NCI-H446 (cell line): ENCODE results near the gene ADISSP.

Experiments used
- DNase-seq, 2 experiments: peaks; one replicate each; lab custom pipeline; 2025; lab: John Stamatoyannopoulos, UW

Gene ADISSP

GRCh38 chr20:3767427-3768341 lies at the start of gene ADISSP:
TSS of gene ADISSP (minus strand) at chr20:3767753. CDS start at chr20:3760100, 7,653 bp downstream.
- peak; percentile 97 to 99 for DNase-seq

GRCh38 chr20:3815703-3816315 lies 48.3 kb upstream of the ADISSP start:
- DNase-seq: no peak

GRCh38 chr20:3814928-3815495 lies 47.5 kb upstream of the ADISSP start:
- DNase-seq: no peak

GRCh38 chr20:3813848-3814581 lies 46.5 kb upstream of the ADISSP start:
- no peak for DNase-seq

GRCh38 chr20:3812975-3813847 lies 45.7 kb upstream of the ADISSP start:
- DNase-seq: no peak

- DNase-seq: no peak
These were observed 44.7 kb upstream of the ADISSP start for GRCh38 chr20:3812259-3812681.

- DNase-seq: peak; percentile 95 to 99
These were observed 44.1 kb upstream of the ADISSP start for GRCh38 chr20:3811467-3812258.

- no peak for DNase-seq
These were observed 41.0 kb upstream of the ADISSP start for GRCh38 chr20:3808544-3808943.

GRCh38 chr20:3804781-3805180 lies 37.2 kb upstream of the ADISSP start:
- no peak for DNase-seq

GRCh38 chr20:3804254-3804751 lies 36.8 kb upstream of the ADISSP start:
- no peak for DNase-seq

- no peak for DNase-seq
These were observed 36.3 kb upstream of the ADISSP start for GRCh38 chr20:3803854-3804253.

GRCh38 chr20:3803289-3803688 lies 35.7 kb upstream of the ADISSP start:
- no peak for DNase-seq

GRCh38 chr20:3802524-3803239 lies 35.1 kb upstream of the ADISSP start:
- DNase-seq: no peak

GRCh38 chr20:3801846-3802245 lies 34.3 kb upstream of the ADISSP start:
- no peak for DNase-seq

- no peak for DNase-seq
These were observed 33.7 kb upstream of the ADISSP start for GRCh38 chr20:3801299-3801698.

- no peak for DNase-seq
These were observed 33.3 kb upstream of the ADISSP start for GRCh38 chr20:3800878-3801260.

GRCh38 chr20:3800256-3800877 lies 32.8 kb upstream of the ADISSP start:
- DNase-seq: no peak

- no peak for DNase-seq
These were observed 31.3 kb upstream of the ADISSP start for GRCh38 chr20:3798908-3799248.

GRCh38 chr20:3798373-3798768 lies 30.8 kb upstream of the ADISSP start:
- no peak for DNase-seq
